HepG2 (cell line): ENCODE results near the gene LRRC8D. TPM values are rescaled to one million over a fixed set of nuclear protein-coding genes. Genes with fewer than 3 reads are reported as not detected.

ENCODE experiments used
- DR1 ChIP-seq: sonication (generic); formaldehyde crosslinking; IDR thresholded peaks from 2 replicates; pipeline ENCODE4 v1.8.0; 2021; ENCODE audit warnings: mild to moderate bottlenecking, missing genetic modification reagents, inconsistent platforms
- HIVEP1 ChIP-seq: sonication (generic); formaldehyde crosslinking; IDR thresholded peaks from 2 replicates; pipeline ENCODE4 v1.4.0; 2020; ENCODE audit warnings: mild to moderate bottlenecking, missing genetic modification reagents
- ISX ChIP-seq: sonication (generic); formaldehyde crosslinking; conservative IDR thresholded peaks from 2 replicates; pipeline ENCODE4 v1.5.0; 2020; ENCODE audit warnings: missing genetic modification reagents
- KDM3A ChIP-seq: IDR thresholded peaks from 2 replicates; pipeline ENCODE4 v1.6.1; 2018; ENCODE audit warnings: low read depth, missing compliant biosample characterization
- NCOR1 ChIP-seq: fragments of 200-600 bp; sonication (generic); IDR thresholded peaks from 2 replicates; pipeline ENCODE4 v1.7.0; 2017; ENCODE audit warnings: antibody characterized with exemption, low read length, borderline replicate concordance
- NFIB ChIP-seq: sonication (generic); formaldehyde crosslinking; IDR thresholded peaks from 2 replicates; pipeline ENCODE4 v1.9.0; 2021; ENCODE audit warnings: missing genetic modification reagents, mild to moderate bottlenecking, borderline replicate concordance
- NFKBIZ ChIP-seq: IDR thresholded peaks from 2 replicates; pipeline ENCODE4 v1.6.1; 2018; ENCODE audit warnings: missing genetic modification reagents, missing compliant biosample characterization
- REL ChIP-seq: sonication (generic); formaldehyde crosslinking; conservative IDR thresholded peaks from 2 replicates; pipeline ENCODE4 v1.8.0; 2022; ENCODE audit warnings: mild to moderate bottlenecking, missing genetic modification reagents, moderate library complexity
- REPIN1 ChIP-seq: sonication (generic); formaldehyde crosslinking; IDR thresholded peaks from 2 replicates; pipeline ENCODE4 v1.8.0; 2022; ENCODE audit warnings: missing genetic modification reagents, low read depth, mild to moderate bottlenecking, borderline replicate concordance
- RNF2 ChIP-seq: fragments of 450-650 bp; conservative IDR thresholded peaks from 2 replicates; pipeline ENCODE4 v1.6.1; 2016; ENCODE audit warnings: low read depth
- SAP130 ChIP-seq: IDR thresholded peaks from 2 replicates; pipeline ENCODE4 v1.6.1; 2016; ENCODE audit warnings: low read depth
- SMC3 ChIP-seq: IDR thresholded peaks from 2 replicates; pipeline ENCODE4 v1.6.1; 2011; ENCODE audit warnings: low read length, improper control_type of control experiment
- THYN1 ChIP-seq: sonication (generic); formaldehyde crosslinking; IDR thresholded peaks from 2 replicates; pipeline ENCODE4 v1.8.1; 2023; ENCODE audit warnings: low read depth, mild to moderate bottlenecking, moderate library complexity, missing genetic modification reagents, borderline replicate concordance
- TRIM24 ChIP-seq: sonication (generic); formaldehyde crosslinking; IDR thresholded peaks from 2 replicates; pipeline ENCODE4 v1.8.0; 2022; ENCODE audit warnings: mild to moderate bottlenecking, missing genetic modification reagents
- ZBTB8A ChIP-seq: sonication (generic); formaldehyde crosslinking; IDR thresholded peaks from 2 replicates; pipeline ENCODE4 v1.4.0; 2020; ENCODE audit warnings: mild to moderate bottlenecking, low read depth, missing genetic modification reagents, borderline replicate concordance
- ZFP36L1 ChIP-seq: sonication (generic); formaldehyde crosslinking; IDR thresholded peaks from 2 replicates; pipeline ENCODE4 v1.8.0; 2022; ENCODE audit warnings: mild to moderate bottlenecking, missing genetic modification reagents, moderate library complexity
- ZNF260 ChIP-seq: sonication (generic); formaldehyde crosslinking; IDR thresholded peaks from 2 replicates; pipeline ENCODE4 v1.4.0; 2020; ENCODE audit warnings: missing genetic modification reagents, low read depth, mild to moderate bottlenecking, borderline replicate concordance
- ZNF326 ChIP-seq: sonication (generic); formaldehyde crosslinking; IDR thresholded peaks from 2 replicates; pipeline ENCODE4 v1.4.0; 2020; ENCODE audit warnings: missing genetic modification reagents, borderline replicate concordance
- ZNF331 ChIP-seq: sonication (generic); formaldehyde crosslinking; IDR thresholded peaks from 2 replicates; pipeline ENCODE4 v1.4.0; 2020; ENCODE audit warnings: missing genetic modification reagents
- ZNF354B ChIP-seq: sonication (generic); formaldehyde crosslinking; IDR thresholded peaks from 2 replicates; pipeline ENCODE4 v1.8.0; 2022; ENCODE audit warnings: mild to moderate bottlenecking, missing genetic modification reagents
- ZNF468 ChIP-seq: sonication (generic); formaldehyde crosslinking; IDR thresholded peaks from 2 replicates; pipeline ENCODE4 v1.8.0; 2022; ENCODE audit warnings: mild to moderate bottlenecking, moderate library complexity, missing genetic modification reagents
- ZNF737 ChIP-seq: sonication (generic); formaldehyde crosslinking; IDR thresholded peaks from 2 replicates; pipeline ENCODE4 v1.5.0; 2020; ENCODE audit warnings: missing genetic modification reagents, mild to moderate bottlenecking, borderline replicate concordance
- polyA plus RNA-seq, 8 experiments: library from polyadenylated mRNA; depleted of rRNA in 3 of 8; stranded (reverse) in 7 of 8; unstranded in 1 of 8; fragments of >200 nt; fragmentation: Illumina TruSeq in 4 of 8; extraction: Trizol in 4 of 8; gene quantifications; 2 replicates each; pipeline versions ENCODE4 v1.2.1 to v1.2.3, GENCODE V29; 2011 to 2016; ENCODE audit warnings: low read depth in 4 of 8, missing spikeins in 1 of 8, mixed read lengths in 1 of 8; ENCODE audit not compliant: insufficient read depth in 1 of 8
- total RNA-seq, 5 experiments: library from RNA; depleted of rRNA; stranded (reverse); fragments of >200 nt; fragmentation: Illumina TruSeq; extraction: Trizol; gene quantifications; 2 replicates each; pipeline ENCODE4 v1.2.3, GENCODE V29; 2016; ENCODE audit warnings: low read depth in 1 of 5
- TF ChIP-seq, protein P1 (sequence below): sonication (generic); formaldehyde crosslinking; IDR thresholded peaks from 2 replicates; pipeline ENCODE4 v1.4.0; 2020; ENCODE audit warnings: mild to moderate bottlenecking, low read depth, missing genetic modification reagents
- TF ChIP-seq, protein P2 (sequence below): sonication (generic); formaldehyde crosslinking; IDR thresholded peaks from 2 replicates; pipeline ENCODE4 v1.9.0; 2021; ENCODE audit warnings: missing genetic modification reagents, mild to moderate bottlenecking, borderline replicate concordance
- TF ChIP-seq, protein P3 (sequence below): sonication (generic); formaldehyde crosslinking; IDR thresholded peaks from 2 replicates; pipeline ENCODE4 v1.4.0; 2020; ENCODE audit warnings: missing genetic modification reagents
- TF ChIP-seq, protein P4 (sequence below): IDR thresholded peaks from 2 replicates; pipeline ENCODE4 v1.6.1; 2016; ENCODE audit warnings: missing genetic modification reagents, missing compliant biosample characterization
- TF ChIP-seq, protein P5 (sequence below): sonication (generic); formaldehyde crosslinking; IDR thresholded peaks from 2 replicates; pipeline ENCODE4 v1.8.1; 2023; ENCODE audit warnings: missing genetic modification reagents, inconsistent platforms, borderline replicate concordance

The LRRC8D gene
- total and polyA plus RNA-seq, 2 of the 13 experiments (the other 11 are each of a cell fraction or from before 2014, with no cell fraction given): 29.9 to 45.5 TPM

DNA sequence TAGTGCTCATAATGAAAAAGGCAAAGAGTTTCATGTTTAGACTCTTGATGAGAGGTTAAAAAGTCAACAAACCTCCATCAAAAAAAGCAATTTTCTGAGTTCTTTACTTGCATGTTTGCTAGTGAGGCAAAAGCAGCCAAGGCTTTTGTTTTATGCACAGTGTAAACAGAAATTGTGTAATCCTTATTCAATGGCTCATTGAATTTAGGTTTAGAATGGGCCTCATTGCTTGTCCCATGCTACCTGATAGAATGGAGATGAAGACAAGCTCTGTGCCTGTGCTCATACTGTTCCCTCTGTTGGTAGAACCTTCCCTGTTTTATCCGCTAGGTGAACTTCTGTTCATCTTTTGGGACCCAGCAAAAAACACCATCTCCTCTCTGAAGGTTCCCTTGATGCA is 10.0 kb upstream of the LRRC8D start (continued):
- TF ChIP-seq ZNF326 (CRISPR knock-in tag) (no peak), NFKBIZ (CRISPR knock-in tag) (no peak), TRIM24 (no peak), DR1 (CRISPR knock-in tag) (no peak), ZBTB8A (no peak), ZFP36L1 (CRISPR knock-in tag) (no peak), KDM3A (CRISPR knock-in tag) (no peak), REPIN1 (CRISPR knock-in tag) (no peak), HIVEP1 (CRISPR knock-in tag) (no peak), SMC3 (no peak), ISX (no peak), RNF2 (no peak), NCOR1 (no peak), NFIB (CRISPR knock-in tag) (no peak), ZNF331 (0 out of 2 replicates have a peak, but pooled peaks have one; percentile 53), ZNF260 (CRISPR knock-in tag) (no peak), REL (CRISPR knock-in tag) (no peak), ZNF354B (CRISPR knock-in tag) (no peak), ZNF737 (CRISPR knock-in tag) (no peak), SAP130 (CRISPR knock-in tag) (peak; percentile 69), THYN1 (no peak), ZNF468 (CRISPR knock-in tag) (no peak)
- TF ChIP-seq, protein P1, sequence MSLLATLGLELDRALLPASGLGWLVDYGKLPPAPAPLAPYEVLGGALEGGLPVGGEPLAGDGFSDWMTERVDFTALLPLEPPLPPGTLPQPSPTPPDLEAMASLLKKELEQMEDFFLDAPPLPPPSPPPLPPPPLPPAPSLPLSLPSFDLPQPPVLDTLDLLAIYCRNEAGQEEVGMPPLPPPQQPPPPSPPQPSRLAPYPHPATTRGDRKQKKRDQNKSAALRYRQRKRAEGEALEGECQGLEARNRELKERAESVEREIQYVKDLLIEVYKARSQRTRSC: no peak
- TF ChIP-seq, protein P2, sequence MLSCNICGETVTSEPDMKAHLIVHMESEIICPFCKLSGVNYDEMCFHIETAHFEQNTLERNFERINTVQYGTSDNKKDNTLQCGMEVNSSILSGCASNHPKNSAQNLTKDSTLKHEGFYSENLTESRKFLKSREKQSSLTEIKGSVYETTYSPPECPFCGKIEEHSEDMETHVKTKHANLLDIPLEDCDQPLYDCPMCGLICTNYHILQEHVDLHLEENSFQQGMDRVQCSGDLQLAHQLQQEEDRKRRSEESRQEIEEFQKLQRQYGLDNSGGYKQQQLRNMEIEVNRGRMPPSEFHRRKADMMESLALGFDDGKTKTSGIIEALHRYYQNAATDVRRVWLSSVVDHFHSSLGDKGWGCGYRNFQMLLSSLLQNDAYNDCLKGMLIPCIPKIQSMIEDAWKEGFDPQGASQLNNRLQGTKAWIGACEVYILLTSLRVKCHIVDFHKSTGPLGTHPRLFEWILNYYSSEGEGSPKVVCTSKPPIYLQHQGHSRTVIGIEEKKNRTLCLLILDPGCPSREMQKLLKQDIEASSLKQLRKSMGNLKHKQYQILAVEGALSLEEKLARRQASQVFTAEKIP (CRISPR knock-in tag): no peak
- TF ChIP-seq, protein P3, sequence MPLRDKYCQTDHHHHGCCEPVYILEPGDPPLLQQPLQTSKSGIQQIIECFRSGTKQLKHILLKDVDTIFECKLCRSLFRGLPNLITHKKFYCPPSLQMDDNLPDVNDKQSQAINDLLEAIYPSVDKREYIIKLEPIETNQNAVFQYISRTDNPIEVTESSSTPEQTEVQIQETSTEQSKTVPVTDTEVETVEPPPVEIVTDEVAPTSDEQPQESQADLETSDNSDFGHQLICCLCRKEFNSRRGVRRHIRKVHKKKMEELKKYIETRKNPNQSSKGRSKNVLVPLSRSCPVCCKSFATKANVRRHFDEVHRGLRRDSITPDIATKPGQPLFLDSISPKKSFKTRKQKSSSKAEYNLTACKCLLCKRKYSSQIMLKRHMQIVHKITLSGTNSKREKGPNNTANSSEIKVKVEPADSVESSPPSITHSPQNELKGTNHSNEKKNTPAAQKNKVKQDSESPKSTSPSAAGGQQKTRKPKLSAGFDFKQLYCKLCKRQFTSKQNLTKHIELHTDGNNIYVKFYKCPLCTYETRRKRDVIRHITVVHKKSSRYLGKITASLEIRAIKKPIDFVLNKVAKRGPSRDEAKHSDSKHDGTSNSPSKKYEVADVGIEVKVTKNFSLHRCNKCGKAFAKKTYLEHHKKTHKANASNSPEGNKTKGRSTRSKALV (CRISPR knock-in tag): no peak
- TF ChIP-seq, protein P4, sequence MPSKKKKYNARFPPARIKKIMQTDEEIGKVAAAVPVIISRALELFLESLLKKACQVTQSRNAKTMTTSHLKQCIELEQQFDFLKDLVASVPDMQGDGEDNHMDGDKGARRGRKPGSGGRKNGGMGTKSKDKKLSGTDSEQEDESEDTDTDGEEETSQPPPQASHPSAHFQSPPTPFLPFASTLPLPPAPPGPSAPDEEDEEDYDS (CRISPR knock-in tag): no peak
- TF ChIP-seq, protein P5, sequence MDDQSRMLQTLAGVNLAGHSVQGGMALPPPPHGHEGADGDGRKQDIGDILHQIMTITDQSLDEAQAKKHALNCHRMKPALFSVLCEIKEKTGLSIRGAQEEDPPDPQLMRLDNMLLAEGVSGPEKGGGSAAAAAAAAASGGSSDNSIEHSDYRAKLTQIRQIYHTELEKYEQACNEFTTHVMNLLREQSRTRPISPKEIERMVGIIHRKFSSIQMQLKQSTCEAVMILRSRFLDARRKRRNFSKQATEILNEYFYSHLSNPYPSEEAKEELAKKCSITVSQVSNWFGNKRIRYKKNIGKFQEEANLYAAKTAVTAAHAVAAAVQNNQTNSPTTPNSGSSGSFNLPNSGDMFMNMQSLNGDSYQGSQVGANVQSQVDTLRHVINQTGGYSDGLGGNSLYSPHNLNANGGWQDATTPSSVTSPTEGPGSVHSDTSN (CRISPR knock-in tag): no peak
